ENCODE results near the gene ASB8.

DNA sequence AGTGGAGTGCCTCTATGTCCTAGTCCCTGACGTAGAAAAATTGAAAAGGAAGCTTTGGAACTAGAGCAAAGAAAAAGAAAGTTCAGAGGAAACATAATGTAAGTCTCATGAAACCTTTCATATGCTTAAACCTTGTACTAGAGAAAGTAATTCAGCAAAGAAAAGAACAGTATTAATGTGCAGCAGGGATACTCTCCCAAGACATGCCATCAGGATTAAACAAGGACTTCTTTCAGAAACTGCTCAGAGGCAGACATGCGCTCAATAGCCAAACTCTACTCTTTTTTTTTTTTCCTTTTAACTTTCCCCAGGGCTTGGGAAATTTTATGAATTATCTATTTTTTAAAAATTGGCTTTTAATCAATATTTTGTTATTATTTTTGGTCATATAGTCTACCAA, 7.1 kb upstream of the ASB8 start:
- TF ChIP-seq, protein P1, sequence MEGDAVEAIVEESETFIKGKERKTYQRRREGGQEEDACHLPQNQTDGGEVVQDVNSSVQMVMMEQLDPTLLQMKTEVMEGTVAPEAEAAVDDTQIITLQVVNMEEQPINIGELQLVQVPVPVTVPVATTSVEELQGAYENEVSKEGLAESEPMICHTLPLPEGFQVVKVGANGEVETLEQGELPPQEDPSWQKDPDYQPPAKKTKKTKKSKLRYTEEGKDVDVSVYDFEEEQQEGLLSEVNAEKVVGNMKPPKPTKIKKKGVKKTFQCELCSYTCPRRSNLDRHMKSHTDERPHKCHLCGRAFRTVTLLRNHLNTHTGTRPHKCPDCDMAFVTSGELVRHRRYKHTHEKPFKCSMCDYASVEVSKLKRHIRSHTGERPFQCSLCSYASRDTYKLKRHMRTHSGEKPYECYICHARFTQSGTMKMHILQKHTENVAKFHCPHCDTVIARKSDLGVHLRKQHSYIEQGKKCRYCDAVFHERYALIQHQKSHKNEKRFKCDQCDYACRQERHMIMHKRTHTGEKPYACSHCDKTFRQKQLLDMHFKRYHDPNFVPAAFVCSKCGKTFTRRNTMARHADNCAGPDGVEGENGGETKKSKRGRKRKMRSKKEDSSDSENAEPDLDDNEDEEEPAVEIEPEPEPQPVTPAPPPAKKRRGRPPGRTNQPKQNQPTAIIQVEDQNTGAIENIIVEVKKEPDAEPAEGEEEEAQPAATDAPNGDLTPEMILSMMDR (conservative IDR thresholded peaks at IDR 0.05 in 1 of 2, IDR thresholded peaks at IDR 0.05 in 1 of 2; ENCODE audit: low read depth in 1 of 2, low read length in 2 of 2) = no peak
- TF ChIP-seq EZH2 (IDR thresholded peaks at IDR 0.05; ENCODE audit: low read length, missing control alignments) = no peak

Measured in fibroblast of lung (primary cell).